ENCODE data around the gene IRAG1.

Gene IRAG1

GRCh38 chr11:10650630-10651029 lies 42.9 kb downstream of the IRAG1 start:
- in situ Hi-C loops (cut with MboI; ENCODE audit: low pct_unique_long_range_greater_than_20kb, low sequenced_read_pairs, unreplicated experiment), result loop anchor here (10.0 kb wide), 1 partner anchor 246 kb away; no protein-coding TSS in a partner anchor
- no peak for DNase-seq (ENCODE audit: low spot score)
- TF ChIP-seq CTCF (IDR thresholded peaks at IDR 0.05; ENCODE audit: extremely low read depth, insufficient read depth, missing control alignments), result no peak

- no peak for DNase-seq (ENCODE audit: low spot score)
- TF ChIP-seq CTCF (IDR thresholded peaks at IDR 0.05; ENCODE audit: extremely low read depth, insufficient read depth, missing control alignments), result no peak
- in situ Hi-C loops (cut with MboI; ENCODE audit: low pct_unique_long_range_greater_than_20kb, low sequenced_read_pairs, unreplicated experiment), result loop anchor here (10.0 kb wide), 1 partner anchor 245 kb away; no protein-coding TSS in a partner anchor
These were observed 43.4 kb downstream of the IRAG1 start for GRCh38 chr11:10650166-10650565.

- in situ Hi-C loops (cut with MboI; ENCODE audit: low pct_unique_long_range_greater_than_20kb, low sequenced_read_pairs, unreplicated experiment), result no loop called here
- TF ChIP-seq CTCF (IDR thresholded peaks at IDR 0.05; ENCODE audit: extremely low read depth, insufficient read depth, missing control alignments), result no peak
- no peak for DNase-seq (ENCODE audit: low spot score)
These were observed 44.7 kb downstream of the IRAG1 start for GRCh38 chr11:10648871-10649270.

GRCh38 chr11:10646681-10647355 lies 46.7 kb downstream of the IRAG1 start:
- TF ChIP-seq CTCF (IDR thresholded peaks at IDR 0.05; ENCODE audit: extremely low read depth, insufficient read depth, missing control alignments), result no peak
- in situ Hi-C loops (cut with MboI; ENCODE audit: low pct_unique_long_range_greater_than_20kb, low sequenced_read_pairs, unreplicated experiment), result no loop called here
- DNase-seq (ENCODE audit: low spot score), result no peak

GRCh38 chr11:10646005-10646404 lies 47.5 kb downstream of the IRAG1 start:
- no peak for DNase-seq (ENCODE audit: low spot score)
- in situ Hi-C loops (cut with MboI; ENCODE audit: low pct_unique_long_range_greater_than_20kb, low sequenced_read_pairs, unreplicated experiment), result no loop called here
- no peak for TF ChIP-seq CTCF (IDR thresholded peaks at IDR 0.05; ENCODE audit: extremely low read depth, insufficient read depth, missing control alignments)

- no peak for TF ChIP-seq CTCF (IDR thresholded peaks at IDR 0.05; ENCODE audit: extremely low read depth, insufficient read depth, missing control alignments)
- in situ Hi-C loops (cut with MboI; ENCODE audit: low pct_unique_long_range_greater_than_20kb, low sequenced_read_pairs, unreplicated experiment), result no loop called here
- DNase-seq (ENCODE audit: low spot score), result no peak
These were observed 48.3 kb downstream of the IRAG1 start for GRCh38 chr11:10645212-10645795.

Data from GM13977 (cell line).